Right lobe of liver (tissue), 4 donors: ENCODE measurements around the gene TEPSIN.

ENCODE experiments used
- CTCF ChIP-seq, 4 donors: fragments of 200-600 bp in 3 of 4; fragments of 450-650 bp in 1 of 4; IDR thresholded peaks; one replicate each; pipeline versions ENCODE4 v1.5.1 to v1.8.0; 2016 to 2022; ENCODE audit warnings: antibody characterized with exemption in 4 of 4, mild to moderate bottlenecking in 2 of 4
- POLR2A ChIP-seq: fragments of 450-650 bp; IDR thresholded peaks from one replicate; pipeline ENCODE4 v1.6.1; 2017; ENCODE audit warnings: antibody characterized with exemption, mild to moderate bottlenecking
- donor health status: DM: no; HTN: no; CAD: no.
- donor health status: DM: no; HTN: no; CAD: no.
- donor health status: DM: no; HTN: yes; CAD: no.

GRCh38 chr17:81210466-81210865 is 28.4 kb downstream of the TEPSIN start:
- TF ChIP-seq POLR2A = no peak
- TF ChIP-seq CTCF (IDR thresholded peaks at IDR 0.05) = no peak
